CD14-positive monocyte (primary cell): ENCODE results near the gene PCK2. TPM values are rescaled to one million over a fixed set of nuclear protein-coding genes. Genes with fewer than 3 reads are reported as not detected.
A peak's percentile ranks its signal among the peaks of the same experiment; 100 is the strongest.

ENCODE experiments used
- DNase-seq, 3 donors: peaks; one replicate each; pipeline ENCODE4 v3.0.0-alpha.2; 2011 to 2022
- H2AFZ ChIP-seq: 2 replicates; pipeline ENCODE4 v1.6.0; 2012; ENCODE audit warnings: mild to moderate bottlenecking, low read depth, low read length, inconsistent platforms; ENCODE audit not compliant: insufficient read depth, poor library complexity, severe bottlenecking
- H3K27ac ChIP-seq, 2 donors: 1 replicate in 1 of 2; 2 replicates in 1 of 2; pipeline ENCODE4 v1.5.1; 2012 to 2013; ENCODE audit warnings: low read length in 2 of 2, control low read depth in 1 of 2, inconsistent platforms in 1 of 2, low read depth in 1 of 2, mild to moderate bottlenecking in 1 of 2
- H3K27me3 ChIP-seq, 2 donors: one replicate each; pipeline versions ENCODE4 v1.6.0 to v1.6.1; 2011 to 2013; ENCODE audit warnings: low read length in 2 of 2; ENCODE audit not compliant: control insufficient read depth in 2 of 2, insufficient read depth in 2 of 2
- H3K36me3 ChIP-seq, 2 donors: replicated peaks in 1 of 2; 1 replicate in 1 of 2; 2 replicates in 1 of 2; pipeline versions ENCODE4 v1.5.1 to v1.6.1; 2012 to 2013; ENCODE audit warnings: low read length in 2 of 2, control low read depth in 1 of 2, inconsistent platforms in 1 of 2, mild to moderate bottlenecking in 1 of 2; ENCODE audit not compliant: insufficient read depth in 2 of 2, control insufficient read depth in 1 of 2
- H3K4me1 ChIP-seq, 2 donors: 1 replicate in 1 of 2; 2 replicates in 1 of 2; pipeline versions ENCODE4 v1.5.1 to v1.6.1; 2012 to 2013; ENCODE audit warnings: low read length in 2 of 2, control low read depth in 1 of 2, inconsistent platforms in 1 of 2, mild to moderate bottlenecking in 1 of 2, moderate library complexity in 1 of 2; ENCODE audit not compliant: insufficient read depth in 2 of 2, control insufficient read depth in 1 of 2
- H3K4me2 ChIP-seq: replicated peaks from 2 replicates; pipeline ENCODE3; 2012; ENCODE audit warnings: low read length, moderate library complexity, mild to moderate bottlenecking; ENCODE audit not compliant: poor library complexity, severe bottlenecking; ENCODE audit errors: extremely low read depth
- H3K4me3 ChIP-seq, 3 experiments: fragments of 200-600 bp in 1 of 3; sonication (generic) in 1 of 3; replicated peaks in 1 of 3; 1 replicate in 2 of 3; 2 replicates in 1 of 3; pipeline ENCODE4 v1.5.1; 2011 to 2013; ENCODE audit warnings: low read length in 3 of 3, mild to moderate bottlenecking in 3 of 3, control low read depth in 2 of 3, low read depth in 2 of 3, inconsistent platforms in 1 of 3, moderate library complexity in 1 of 3
- H3K79me2 ChIP-seq: 2 replicates; pipeline ENCODE4 v1.6.0; 2012; ENCODE audit warnings: mild to moderate bottlenecking, control low read depth, inconsistent platforms, low read length, moderate library complexity; ENCODE audit not compliant: insufficient read depth
- H3K9ac ChIP-seq: 2 replicates; pipeline ENCODE4 v1.6.0; 2017; ENCODE audit warnings: low read length, mild to moderate bottlenecking; ENCODE audit not compliant: insufficient read depth, poor library complexity, severe bottlenecking
- H3K9me3 ChIP-seq, 2 donors: replicated peaks in 1 of 2; 1 replicate in 1 of 2; 2 replicates in 1 of 2; pipeline versions ENCODE4 v1.5.1 to v1.6.1; 2012 to 2013; ENCODE audit warnings: low read length in 2 of 2, control low read depth in 1 of 2; ENCODE audit not compliant: control insufficient read depth in 1 of 2, insufficient read depth in 1 of 2
- H4K20me1 ChIP-seq: 2 replicates; pipeline ENCODE4 v1.6.0; 2012; ENCODE audit warnings: mild to moderate bottlenecking, low read length, control low read depth, moderate library complexity; ENCODE audit not compliant: insufficient read depth
- H3K27ac Mint-ChIP-seq, 7 donors: one replicate each; pipeline ENCODE4 v1.8.0; 2020; ENCODE audit warnings: mild to moderate bottlenecking in 7 of 7, mixed read lengths in 7 of 7, moderate library complexity in 6 of 7, inconsistent platforms in 2 of 7
- H3K27me3 Mint-ChIP-seq, 3 donors: one replicate each; pipeline ENCODE4 v1.8.0; 2021 to 2022; ENCODE audit warnings: low read depth in 3 of 3, mild to moderate bottlenecking in 3 of 3, mixed read lengths in 3 of 3, moderate library complexity in 3 of 3, inconsistent platforms in 1 of 3
- H3K36me3 Mint-ChIP-seq, 2 donors: one replicate each; pipeline ENCODE4 v1.8.0; 2020; ENCODE audit warnings: mixed read lengths in 2 of 2, inconsistent platforms in 1 of 2, mild to moderate bottlenecking in 1 of 2
- H3K4me1 Mint-ChIP-seq: one replicate; pipeline ENCODE4 v1.8.0; 2020; ENCODE audit warnings: mild to moderate bottlenecking, mixed read lengths
- H3K4me3 Mint-ChIP-seq, 2 donors: one replicate each; pipeline ENCODE4 v1.8.0; 2020; ENCODE audit warnings: mild to moderate bottlenecking in 2 of 2, mixed read lengths in 2 of 2, moderate library complexity in 1 of 2
- H3K9me3 Mint-ChIP-seq, 7 donors: one replicate each; pipeline ENCODE4 v1.8.0; 2020 to 2022; ENCODE audit warnings: mixed read lengths in 7 of 7, mild to moderate bottlenecking in 6 of 7, moderate library complexity in 6 of 7, inconsistent platforms in 2 of 7
- CTCF ChIP-seq: fragments of 200-600 bp; IDR thresholded peaks from one replicate; pipeline ENCODE4 v1.8.0; 2022; ENCODE audit warnings: antibody characterized with exemption, mild to moderate bottlenecking
- WGBS: methylation state at CpG from one replicate; pipeline ENCODE4 v1.1.5; 2013; ENCODE audit warnings: missing lambda C conversion rate; ENCODE audit not compliant: insufficient coverage; 5-methylcytosine and 5-hydroxymethylcytosine counted together
- intact Hi-C, 2 donors: fragments of 100-400 bp; cut with micrococcal nuclease; formaldehyde crosslinking; loops; one replicate each; pipeline versions ENCODE4 v1.15.0 to v1.15.1; 2023
- polyA plus RNA-seq, 3 donors: library from polyadenylated mRNA; depleted of rRNA in 1 of 3; unstranded in 2 of 3; stranded (reverse) in 1 of 3; fragments of 300-500 nt in 2 of 3; fragments of >200 nt in 1 of 3; fragmentation: Illumina TruSeq in 2 of 3; gene quantifications; 1 replicate in 2 of 3; 2 replicates in 1 of 3; pipeline ENCODE4 v1.2.3, GENCODE V29; 2012 to 2021

Gene PCK2
- polyA plus RNA-seq, 3 donors = 29.9 to 34.2 (median 31.3) TPM

GRCh38 chr14:24071836-24072430 lies 22.2 kb upstream of the PCK2 start:
- H3K27me3 ChIP-seq = no peaks in the 10 kb centered on the region
- TF ChIP-seq CTCF = no peak
- intact Hi-C loops = no loop called here
- WGBS = 88% methylated on average over 12 of the region's 12 CpGs
- Mint-ChIP-seq H3K27me3 (peaks cover 2 to 17% (median 13%) of the 10 kb centered on the region in 3 donors), H3K4me3 (no peak overlapping the region), H3K4me1 (peaks cover 15% of the 10 kb centered on the region), H3K27ac (peak overlapping the region in 1 of 7 donors; percentile 36), H3K36me3 (no peaks in the 10 kb centered on the region), H3K9me3 (no peaks in the 10 kb centered on the region)
- H3K9ac ChIP-seq = no peak overlapping the region
- no peak overlapping the region for H2AFZ ChIP-seq
- H3K36me3 ChIP-seq = no peaks in the 10 kb centered on the region
- H4K20me1 ChIP-seq = no peaks in the 10 kb centered on the region
- H3K9me3 ChIP-seq = no peaks in the 10 kb centered on the region
- no peak overlapping the region for H3K4me3 ChIP-seq
- no peak for DNase-seq
- no peak overlapping the region for H3K27ac ChIP-seq
- H3K79me2 ChIP-seq = no peaks in the 10 kb centered on the region
- H3K4me2 ChIP-seq = no peak overlapping the region
- no peaks in the 10 kb centered on the region for H3K4me1 ChIP-seq

DNA sequence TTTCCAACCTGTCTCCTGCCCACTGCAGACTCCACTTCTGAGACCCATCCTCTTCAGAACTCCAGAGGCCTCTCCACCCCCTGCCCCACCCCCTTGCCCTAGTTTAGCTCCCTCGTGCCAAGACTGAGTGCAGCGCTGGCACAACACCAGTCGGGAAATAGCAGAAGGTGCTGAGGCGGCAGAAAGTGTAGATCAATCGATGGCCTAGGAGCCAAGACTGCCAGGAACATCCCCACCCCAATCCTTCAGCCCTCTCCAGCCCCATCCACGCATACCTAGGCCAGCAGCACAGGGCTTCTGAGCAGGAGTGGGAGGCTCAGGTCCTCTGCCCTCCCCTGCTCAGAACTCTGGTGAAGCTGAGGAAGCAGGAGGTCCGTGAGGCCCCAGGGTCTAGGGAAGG lies 21.7 kb upstream of the PCK2 start:
- Histone ChIP-seq H3K36me3 (no peaks in the 10 kb centered on the region), H4K20me1 (no peaks in the 10 kb centered on the region), H3K27me3 (no peaks in the 10 kb centered on the region), H3K4me1 (no peaks in the 10 kb centered on the region), H3K9me3 (no peaks in the 10 kb centered on the region), H3K27ac (no peak overlapping the region), H3K79me2 (no peaks in the 10 kb centered on the region), H3K4me2 (no peak overlapping the region), H2AFZ (no peak overlapping the region), H3K4me3 (no peak overlapping the region), H3K9ac (no peak overlapping the region)
- Mint-ChIP-seq H3K9me3 (no peaks in the 10 kb centered on the region), H3K27me3 (peaks cover 2 to 17% (median 15%) of the 10 kb centered on the region in 3 donors), H3K4me1 (peaks cover 15% of the 10 kb centered on the region), H3K4me3 (no peak overlapping the region), H3K36me3 (no peaks in the 10 kb centered on the region), H3K27ac (no peak overlapping the region)
- no peak for TF ChIP-seq CTCF
- DNase-seq = no peak
- WGBS = 93% methylated on average over 3 of the region's 7 CpGs
- intact Hi-C loops = no loop called here
